Measurements from ENCODE around the gene ZNF140. TPM values are rescaled to one million over a fixed set of nuclear protein-coding genes. Genes with fewer than 3 reads are reported as not detected.
A peak's percentile ranks its signal among the peaks of the same experiment; 100 is the strongest.

ZNF140 gene
- total RNA-seq, 2 experiments from 2014 or later: 13.1 to 13.4 TPM

- H3K9me2 ChIP-seq (ENCODE audit: insufficient read depth, low read length): no peaks in the 10 kb centered on the region
- H3K79me2 ChIP-seq (ENCODE audit: insufficient read depth, low read depth, low read length): no peaks in the 10 kb centered on the region
- CTCF ChIA-PET (ENCODE audit: unreplicated experiment): no interaction called here
- no peak overlapping the region for H3K4me3 ChIP-seq (ENCODE audit: low read depth, low read length, poor library complexity, severe bottlenecking)
- intact Hi-C loops (cut with micrococcal nuclease; ENCODE audit: unreplicated experiment): no loop called here
- no peak overlapping the region for H3K27ac ChIP-seq (ENCODE audit: low read depth, low read length, poor library complexity, severe bottlenecking)
- H4K20me1 ChIP-seq (ENCODE audit: insufficient read depth, low read length): no peaks in the 10 kb centered on the region
- H3K36me3 ChIP-seq (ENCODE audit: insufficient read depth, low read length): peaks cover 67% of the 10 kb centered on the region
- BruUV-seq (replicated peaks): no TSS peak
- POLR2A ChIA-PET: no interaction called here
- H3K4me1 ChIP-seq (ENCODE audit: insufficient read depth, low read length, poor library complexity, severe bottlenecking): no peaks in the 10 kb centered on the region
- no peak overlapping the region for H3K4me2 ChIP-seq (ENCODE audit: low read length)
- no peak for DNase-seq (ENCODE audit: low spot score)
- peaks cover 80% of the 10 kb centered on the region for H3K9me3 ChIP-seq (ENCODE audit: low read length)
- TF ChIP-seq, protein P1, sequence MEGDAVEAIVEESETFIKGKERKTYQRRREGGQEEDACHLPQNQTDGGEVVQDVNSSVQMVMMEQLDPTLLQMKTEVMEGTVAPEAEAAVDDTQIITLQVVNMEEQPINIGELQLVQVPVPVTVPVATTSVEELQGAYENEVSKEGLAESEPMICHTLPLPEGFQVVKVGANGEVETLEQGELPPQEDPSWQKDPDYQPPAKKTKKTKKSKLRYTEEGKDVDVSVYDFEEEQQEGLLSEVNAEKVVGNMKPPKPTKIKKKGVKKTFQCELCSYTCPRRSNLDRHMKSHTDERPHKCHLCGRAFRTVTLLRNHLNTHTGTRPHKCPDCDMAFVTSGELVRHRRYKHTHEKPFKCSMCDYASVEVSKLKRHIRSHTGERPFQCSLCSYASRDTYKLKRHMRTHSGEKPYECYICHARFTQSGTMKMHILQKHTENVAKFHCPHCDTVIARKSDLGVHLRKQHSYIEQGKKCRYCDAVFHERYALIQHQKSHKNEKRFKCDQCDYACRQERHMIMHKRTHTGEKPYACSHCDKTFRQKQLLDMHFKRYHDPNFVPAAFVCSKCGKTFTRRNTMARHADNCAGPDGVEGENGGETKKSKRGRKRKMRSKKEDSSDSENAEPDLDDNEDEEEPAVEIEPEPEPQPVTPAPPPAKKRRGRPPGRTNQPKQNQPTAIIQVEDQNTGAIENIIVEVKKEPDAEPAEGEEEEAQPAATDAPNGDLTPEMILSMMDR (conservative IDR thresholded peaks at IDR 0.05; ENCODE audit: low read length): no peak
- no peak for TF ChIP-seq EZH2phosphoT487 (IDR thresholded peaks at IDR 0.05; ENCODE audit: borderline replicate concordance, low read depth, low read length)
- H2AFZ ChIP-seq (ENCODE audit: low read length): no peak overlapping the region
Observed at GRCh38 chr12:133107121-133107520, 26.4 kb downstream of the ZNF140 start.

DNA sequence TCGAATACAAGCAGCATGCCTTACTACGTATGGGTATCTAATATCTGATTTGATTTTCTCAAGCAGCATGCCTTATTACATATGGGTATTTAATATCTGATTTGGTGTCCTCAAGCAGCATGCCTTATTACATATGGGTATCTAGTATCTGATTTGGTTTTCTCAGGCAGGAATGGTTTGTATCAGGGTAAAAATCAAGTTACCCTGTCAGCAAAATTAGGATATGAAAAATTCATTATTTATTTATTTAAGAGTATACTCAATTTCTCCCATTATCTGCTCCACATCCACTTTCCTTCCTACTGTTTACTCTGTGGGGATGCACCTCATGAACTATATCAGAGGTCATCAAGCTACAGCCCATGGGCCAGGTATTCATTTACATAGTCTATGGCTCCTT is 27.4 kb downstream of the ZNF140 start:
- peaks cover 57% of the 10 kb centered on the region for H3K36me3 ChIP-seq (ENCODE audit: insufficient read depth, low read length)
- no TSS peak for BruUV-seq (replicated peaks)
- intact Hi-C loops (cut with micrococcal nuclease; ENCODE audit: unreplicated experiment): no loop called here
- CTCF ChIA-PET (ENCODE audit: unreplicated experiment): no interaction called here
- no peak overlapping the region for H3K4me3 ChIP-seq (ENCODE audit: low read depth, low read length, poor library complexity, severe bottlenecking)
- no peaks in the 10 kb centered on the region for H3K9me2 ChIP-seq (ENCODE audit: insufficient read depth, low read length)
- H2AFZ ChIP-seq (ENCODE audit: low read length): no peak overlapping the region
- H3K79me2 ChIP-seq (ENCODE audit: insufficient read depth, low read depth, low read length): no peaks in the 10 kb centered on the region
- no peak for TF ChIP-seq EZH2phosphoT487 (IDR thresholded peaks at IDR 0.05; ENCODE audit: borderline replicate concordance, low read depth, low read length)
- TF ChIP-seq, protein P1 (conservative IDR thresholded peaks at IDR 0.05; ENCODE audit: low read length): no peak
- peaks cover 77% of the 10 kb centered on the region for H3K9me3 ChIP-seq (ENCODE audit: low read length)
- no peak for DNase-seq (ENCODE audit: low spot score)
- H3K4me1 ChIP-seq (ENCODE audit: insufficient read depth, low read length, poor library complexity, severe bottlenecking): no peaks in the 10 kb centered on the region
- H3K27ac ChIP-seq (ENCODE audit: low read depth, low read length, poor library complexity, severe bottlenecking): no peak overlapping the region
- H4K20me1 ChIP-seq (ENCODE audit: insufficient read depth, low read length): no peaks in the 10 kb centered on the region
- no peak overlapping the region for H3K4me2 ChIP-seq (ENCODE audit: low read length)
- POLR2A ChIA-PET: no interaction called here

DNA sequence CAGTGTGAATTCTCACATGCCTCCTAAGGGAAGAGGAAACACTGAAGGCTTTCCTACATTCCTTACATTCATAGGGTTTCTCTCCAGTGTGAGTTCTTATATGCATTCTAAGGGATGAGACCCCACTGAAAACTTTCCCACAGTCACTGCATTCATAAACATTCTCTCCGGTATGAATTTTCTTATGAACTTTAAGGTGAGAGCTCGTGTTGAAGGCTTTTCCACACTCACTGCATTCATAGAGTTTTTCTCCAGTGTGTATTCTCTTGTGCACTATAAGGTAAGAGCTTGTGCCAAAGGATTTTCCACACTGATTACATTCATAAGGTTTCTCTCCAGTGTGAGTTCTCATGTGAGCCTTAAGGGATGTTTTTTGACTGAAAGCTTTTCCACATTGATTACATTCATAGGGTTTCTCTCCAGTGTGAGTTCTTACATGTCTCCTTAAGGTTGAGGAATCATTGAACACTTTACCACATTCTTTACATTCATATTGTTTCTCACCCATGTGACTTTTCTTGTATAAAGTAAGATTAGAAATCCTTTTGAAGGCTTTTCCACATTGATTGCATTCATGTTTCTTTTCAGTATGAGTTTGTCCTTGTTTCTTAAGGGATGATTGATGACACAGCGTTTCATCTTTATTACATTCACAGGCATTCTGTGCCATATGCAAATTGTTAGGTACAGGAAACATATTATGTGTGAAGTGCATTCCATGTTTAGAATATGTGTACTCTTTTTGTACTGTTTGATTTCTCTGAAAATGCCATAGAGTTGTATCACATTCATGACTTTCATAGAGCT is 39.9 kb downstream of the ZNF140 start:
- Histone ChIP-seq H3K4me3 (ENCODE audit: low read depth, low read length, poor library complexity, severe bottlenecking) (no peak overlapping the region), H3K4me1 (ENCODE audit: insufficient read depth, low read length, poor library complexity, severe bottlenecking) (no peaks in the 10 kb centered on the region), H4K20me1 (ENCODE audit: insufficient read depth, low read length) (no peaks in the 10 kb centered on the region), H3K9me3 (ENCODE audit: low read length) (peaks cover 88% of the 10 kb centered on the region), H3K4me2 (ENCODE audit: low read length) (no peak overlapping the region), H3K79me2 (ENCODE audit: insufficient read depth, low read depth, low read length) (no peaks in the 10 kb centered on the region), H3K36me3 (ENCODE audit: insufficient read depth, low read length) (peaks cover 71% of the 10 kb centered on the region), H3K9me2 (ENCODE audit: insufficient read depth, low read length) (no peaks in the 10 kb centered on the region), H3K27ac (ENCODE audit: low read depth, low read length, poor library complexity, severe bottlenecking) (no peak overlapping the region), H2AFZ (ENCODE audit: low read length) (no peak overlapping the region)
- ChIA-PET CTCF (ENCODE audit: unreplicated experiment) (no interaction called here), POLR2A (no interaction called here)
- DNase-seq (ENCODE audit: low spot score): no peak
- no peak for TF ChIP-seq EZH2phosphoT487 (IDR thresholded peaks at IDR 0.05; ENCODE audit: borderline replicate concordance, low read depth, low read length)
- TF ChIP-seq, protein P1 (conservative IDR thresholded peaks at IDR 0.05; ENCODE audit: low read length): no peak
- TSS peak; percentile 24 for BruUV-seq (replicated peaks)
- intact Hi-C loops (cut with micrococcal nuclease; ENCODE audit: unreplicated experiment): no loop called here

Data from OCI-LY7 (cell line).